ENCODE data around the gene LRP1B.

- no peak for TF ChIP-seq CTCF (conservative IDR thresholded peaks at IDR 0.05 in 1 of 2, IDR thresholded peaks at IDR 0.05 in 1 of 2; ENCODE audit: extremely low read depth in 1 of 2, insufficient read depth in 1 of 2, low read depth in 1 of 2, low read length in 2 of 2)
- TF ChIP-seq EZH2 (IDR thresholded peaks at IDR 0.05; ENCODE audit: borderline replicate concordance, low read length) = no peak
Measured at GRCh38 chr2:140714586-140714985, 1416.2 kb downstream of the LRP1B start.
